LHCN-M2 (cell line): ENCODE results near the gene TIAM1. TPM values are rescaled to one million over a fixed set of nuclear protein-coding genes. Genes with fewer than 3 reads are reported as not detected.
"Not testable (repeated sequence)": the region's sequence is repeated elsewhere in the genome, so short reads cannot be mapped to it uniquely, and the experiment has no call there.

ENCODE experiments used
- DNase-seq: peaks from one replicate; pipeline ENCODE4 v3.0.0-alpha.2; 2012; ENCODE audit warnings: low read depth
- total RNA-seq: library from RNA; depleted of rRNA; stranded (reverse); fragments of >200 nt; gene quantifications from 2 replicates; pipeline ENCODE4 v1.2.3, GENCODE V29; 2014

TIAM1 gene
- total RNA-seq, 1 experiment from 2014 or later: 18.1 TPM

- no peak for DNase-seq
Measured at GRCh38 chr21:31253684-31254083, 90.4 kb downstream of the TIAM1 start.

GRCh38 chr21:31252611-31253010 lies 91.5 kb downstream of the TIAM1 start:
- no peak for DNase-seq

DNA sequence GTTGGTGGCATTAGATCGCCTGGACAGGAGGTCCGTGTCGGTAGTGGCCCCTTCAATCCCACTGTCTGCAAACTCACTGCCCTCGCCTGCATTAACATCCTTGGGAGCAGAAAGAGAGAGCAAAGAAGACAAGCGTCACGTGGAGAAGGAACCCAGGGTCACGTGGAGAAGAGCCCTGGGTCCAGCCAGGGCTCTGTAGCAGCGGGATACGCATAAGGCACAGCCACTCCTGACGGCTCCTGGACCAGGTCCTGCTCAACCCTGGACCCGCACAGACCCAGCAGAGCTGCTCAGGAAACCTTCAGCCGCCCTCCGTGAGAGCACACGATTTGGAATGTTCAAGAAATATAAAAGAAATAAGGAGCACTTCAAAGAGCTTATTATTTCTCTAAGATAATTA lies 92.0 kb downstream of the TIAM1 start:
- DNase-seq: no peak

GRCh38 chr21:31251686-31252085 lies 92.4 kb downstream of the TIAM1 start:
- no peak for DNase-seq

DNA sequence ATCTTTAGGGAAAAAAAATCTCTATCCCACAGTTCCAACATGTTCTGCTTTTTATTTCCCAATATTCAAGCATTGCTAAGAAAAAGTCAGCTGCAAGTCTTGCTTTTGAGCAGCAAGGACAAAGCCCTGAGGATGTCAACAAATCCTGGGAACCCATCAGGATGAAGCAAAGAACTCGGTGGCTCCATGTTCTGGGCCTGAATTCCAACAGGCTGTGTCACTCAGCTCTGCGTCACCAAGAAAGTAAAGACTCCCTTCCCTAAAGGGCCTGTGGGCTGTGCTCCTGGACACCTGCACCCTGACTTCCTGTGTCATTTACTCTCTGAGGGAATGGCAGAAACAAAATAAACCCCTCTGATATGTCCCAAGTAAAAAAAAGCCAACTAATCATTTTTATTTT lies 95.5 kb downstream of the TIAM1 start:
- DNase-seq: peak; percentile 84

DNA sequence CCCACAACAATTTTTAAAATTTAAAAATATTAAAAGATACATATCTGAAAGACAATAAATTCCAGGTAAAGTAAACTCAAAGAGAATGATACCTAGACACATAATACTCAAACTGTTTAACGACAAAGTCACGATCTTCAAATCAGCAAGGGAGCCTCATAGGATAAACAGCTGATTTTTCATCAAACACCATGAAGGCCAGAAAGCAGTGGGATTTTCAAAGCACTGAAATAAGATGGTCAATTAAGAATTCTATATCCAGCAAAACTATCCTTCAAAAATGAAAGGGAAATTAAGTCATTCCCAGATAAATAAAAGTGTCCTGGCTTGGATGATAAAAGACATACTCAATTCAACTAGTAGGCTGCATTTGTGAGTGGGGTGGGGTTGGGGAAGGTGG lies 100.5 kb downstream of the TIAM1 start:
- no peak for DNase-seq

DNA sequence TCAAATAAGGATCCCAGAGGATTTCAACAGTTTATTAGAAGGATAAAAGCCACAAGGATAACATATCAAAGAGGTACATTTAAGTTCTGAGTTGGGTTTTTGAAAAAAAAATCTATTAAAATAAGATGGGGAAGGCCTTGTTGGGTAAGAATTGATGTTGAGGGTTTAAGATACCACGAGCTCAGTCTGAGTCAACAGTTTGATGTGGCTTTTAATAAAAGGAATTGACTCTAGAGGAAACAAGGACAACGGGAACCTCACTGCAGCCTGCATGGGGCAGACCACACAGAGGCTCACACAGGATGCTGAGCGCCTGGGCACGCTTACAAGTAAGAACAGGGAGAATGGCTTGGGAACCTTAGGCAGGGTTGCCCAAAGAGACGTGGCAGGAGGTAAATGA lies 107.5 kb downstream of the TIAM1 start:
- peak; percentile 41 for DNase-seq

GRCh38 chr21:31235671-31236450 lies 108.2 kb downstream of the TIAM1 start:
- DNase-seq: peak; percentile 88

DNA sequence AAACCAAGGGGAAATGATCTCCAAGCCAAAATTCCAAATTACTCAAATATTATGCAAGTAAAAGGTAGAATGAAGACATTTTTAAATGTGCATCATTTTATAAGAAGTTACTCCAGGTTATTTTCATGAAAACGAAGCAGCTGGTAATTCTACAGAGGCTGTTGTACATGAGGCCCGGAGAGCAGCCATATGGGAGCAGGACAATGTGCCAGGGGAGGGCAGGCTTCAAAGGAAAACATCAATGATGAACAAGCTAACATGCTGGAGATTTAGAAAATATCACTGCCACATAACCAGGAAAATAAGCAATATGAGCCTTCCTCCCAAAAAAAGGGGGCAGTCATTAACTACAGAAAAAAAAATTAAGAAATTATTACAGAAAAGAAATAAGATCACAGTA lies 109.1 kb downstream of the TIAM1 start:
- no peak for DNase-seq

DNA sequence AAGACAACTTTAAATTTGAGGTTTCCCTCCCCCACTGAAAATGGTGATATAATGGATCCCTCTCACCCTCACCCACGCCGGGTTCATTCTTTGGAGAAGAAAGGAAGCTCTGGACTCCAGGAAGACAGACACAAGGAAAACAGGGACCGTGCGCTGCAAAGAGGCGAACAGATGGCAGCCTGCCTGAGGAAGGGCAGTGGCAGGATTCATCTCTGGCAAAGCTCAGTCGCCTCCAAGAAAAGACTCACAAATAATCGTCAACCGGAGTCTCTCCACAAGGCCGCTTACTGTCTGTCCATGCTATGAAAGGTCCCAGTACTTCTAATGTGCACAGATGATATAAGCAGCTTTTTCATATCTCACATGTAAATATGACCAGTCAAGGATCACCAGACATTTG lies 110.3 kb downstream of the TIAM1 start:
- DNase-seq: no peak

DNA sequence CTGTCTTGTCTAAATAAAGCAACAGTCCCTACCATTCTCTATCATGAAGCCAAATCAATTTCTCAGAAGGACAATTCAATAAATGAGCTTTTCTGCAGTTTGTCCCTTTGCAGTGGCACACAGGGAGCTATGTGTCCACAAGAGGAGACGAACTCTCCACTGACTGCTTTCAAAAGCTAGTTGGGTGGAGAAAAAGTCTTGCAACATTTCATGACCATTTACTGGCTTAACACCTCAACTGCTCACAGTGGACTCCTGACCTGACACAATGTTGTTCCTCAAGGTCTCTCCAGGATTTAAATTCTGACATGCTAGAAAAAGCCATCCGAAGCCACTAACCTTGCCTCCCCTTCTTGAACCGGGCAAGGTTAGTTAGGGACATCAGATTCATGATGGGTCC lies 111.7 kb downstream of the TIAM1 start:
- no peak for DNase-seq

DNA sequence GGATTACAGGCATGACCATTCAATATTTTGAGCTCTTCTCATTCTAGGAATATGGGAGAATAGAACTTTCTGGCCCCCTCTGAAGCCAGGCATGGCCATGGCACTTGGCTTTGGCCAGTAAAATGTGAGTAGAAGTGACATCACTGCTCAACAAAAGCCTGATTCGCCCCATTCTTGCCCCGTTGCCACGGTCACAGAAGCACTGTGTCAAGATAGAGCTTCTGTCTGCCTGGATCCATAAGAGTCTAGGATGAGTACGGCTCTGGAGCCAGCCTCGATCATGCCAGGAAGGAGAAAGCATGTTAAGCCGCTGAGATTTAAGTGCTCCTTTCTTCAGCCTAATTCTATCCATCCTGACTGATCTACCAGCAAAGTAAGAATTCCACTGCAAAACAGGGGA lies 113.1 kb downstream of the TIAM1 start:
- no peak for DNase-seq

GRCh38 chr21:31228723-31229122 lies 115.3 kb downstream of the TIAM1 start:
- DNase-seq: not testable (repeated sequence)

DNA sequence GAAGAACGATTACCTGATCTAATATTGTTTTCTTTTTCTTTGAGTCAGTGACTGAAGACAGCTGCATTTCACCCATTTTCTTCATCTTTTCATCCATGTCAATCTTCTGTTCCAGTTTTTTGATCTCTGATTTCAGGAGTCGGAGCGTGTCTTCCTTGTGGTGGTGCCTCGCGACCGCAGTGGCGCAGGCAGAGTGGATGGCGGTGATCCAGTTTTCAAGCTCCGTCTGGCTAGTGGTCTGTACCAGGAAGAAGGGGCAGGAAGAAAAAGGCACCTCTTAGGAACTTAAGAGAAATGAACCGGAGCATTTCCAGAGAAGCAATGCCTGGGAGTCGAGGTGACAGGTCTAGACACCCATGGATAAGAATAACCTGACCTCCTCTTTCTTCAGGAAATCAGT lies 118.3 kb downstream of the TIAM1 start:
- DNase-seq: no peak

GRCh38 chr21:31222142-31222541 lies 121.9 kb downstream of the TIAM1 start:
- DNase-seq: no peak

GRCh38 chr21:31221043-31221442 lies 123.0 kb downstream of the TIAM1 start:
- no peak for DNase-seq

- peak; percentile 89 for DNase-seq
Measured at GRCh38 chr21:31220575-31220974, 123.5 kb downstream of the TIAM1 start.

- peak; percentile 57 for DNase-seq
Measured at GRCh38 chr21:31218830-31219608, 125.0 kb downstream of the TIAM1 start.

DNA sequence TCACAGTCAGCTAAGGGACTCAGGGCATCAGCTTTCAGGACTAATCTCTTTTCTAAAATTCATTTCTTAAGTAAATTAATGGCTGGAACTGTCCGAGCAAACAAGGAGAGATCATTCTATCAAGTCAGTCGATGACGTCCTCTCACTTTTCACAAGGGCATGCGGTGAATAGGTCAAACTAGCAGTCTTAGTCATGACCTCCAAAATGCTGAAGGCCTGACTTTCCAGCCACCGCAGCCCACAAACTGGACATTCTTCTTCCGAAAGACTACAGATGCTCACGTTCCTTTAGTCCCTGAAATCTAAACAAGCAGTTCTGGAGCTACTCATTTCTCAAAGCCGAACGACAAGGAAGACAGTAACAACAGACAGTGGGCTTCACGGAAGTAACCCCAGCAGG lies 127.9 kb downstream of the TIAM1 start:
- DNase-seq: peak; percentile 93

DNA sequence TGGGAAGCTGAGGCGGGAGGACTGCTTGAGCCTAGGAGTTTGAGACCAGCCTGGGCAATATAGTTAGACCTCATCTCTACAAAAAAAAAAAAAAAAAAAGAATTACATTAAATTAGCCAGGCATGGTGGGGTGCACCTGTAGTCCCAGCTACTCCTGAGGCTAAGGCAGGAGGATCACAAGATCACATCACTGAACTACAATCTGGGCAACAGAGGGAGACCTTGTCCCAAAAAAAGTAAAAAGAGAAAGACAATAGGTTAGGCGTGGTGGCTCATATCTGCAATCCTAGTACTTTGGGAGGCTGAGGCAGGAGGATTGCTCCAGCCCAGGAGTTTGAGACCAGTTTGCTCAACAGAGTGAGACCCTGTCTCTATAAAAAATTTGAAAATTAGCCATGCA lies 130.3 kb downstream of the TIAM1 start:
- DNase-seq: no peak

GRCh38 chr21:31211836-31212235 lies 132.2 kb downstream of the TIAM1 start:
- no peak for DNase-seq

- DNase-seq: no peak
Measured at GRCh38 chr21:31205412-31205811, 138.6 kb downstream of the TIAM1 start.

DNA sequence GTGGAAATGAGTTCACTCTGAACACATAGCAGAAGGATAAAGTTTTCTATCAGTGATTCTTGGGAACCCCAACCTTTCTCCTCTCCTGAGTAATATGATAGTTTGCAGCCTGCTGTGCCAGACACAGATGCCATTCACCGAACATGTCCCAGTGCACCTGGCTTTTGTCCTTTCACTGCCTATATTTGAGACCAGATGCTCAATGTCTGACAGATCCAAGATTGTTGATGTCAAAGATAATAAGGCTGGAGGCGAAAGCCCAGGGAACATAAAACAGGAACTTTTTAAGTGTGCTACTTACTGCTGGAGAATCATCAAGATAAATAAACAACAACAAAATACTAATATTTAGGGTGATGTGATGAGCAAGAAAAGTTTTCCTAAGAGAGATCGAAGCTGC lies 139.3 kb downstream of the TIAM1 start:
- DNase-seq: no peak
